ENCODE data around the gene EPS8L3.
A peak's percentile ranks its signal among the peaks of the same experiment; 100 is the strongest.
"Not testable (repeated sequence)": the region's sequence is repeated elsewhere in the genome, so short reads cannot be mapped to it uniquely, and the experiment has no call there.

EPS8L3 gene

GRCh38 chr1:109800291-109800690 lies 36.6 kb upstream of the EPS8L3 start:
- ATAC-seq (replicated peaks) = no peak
- Mint-ChIP-seq H3K9me3 (no peaks in the 10 kb centered on the region), H3K36me3 (no peaks in the 10 kb centered on the region), H3K27me3 (no peaks in the 10 kb centered on the region), H3K27ac (no peak overlapping the region), H3K4me3 (no peak overlapping the region), H3K4me1 (peaks cover 16 to 33% of the 10 kb centered on the region in 2 donors)
- no peak for DNase-seq

GRCh38 chr1:109799445-109799844 lies 35.7 kb upstream of the EPS8L3 start:
- DNase-seq (no peak), ATAC-seq (replicated peaks) (no peak)
- Mint-ChIP-seq H3K36me3 (no peaks in the 10 kb centered on the region), H3K27ac (no peak overlapping the region), H3K4me3 (no peak overlapping the region), H3K27me3 (peaks cover 0 to 2% of the 10 kb centered on the region in 2 donors), H3K9me3 (no peaks in the 10 kb centered on the region), H3K4me1 (peaks cover 18 to 32% of the 10 kb centered on the region in 2 donors)

GRCh38 chr1:109797303-109797595 lies 33.5 kb upstream of the EPS8L3 start:
- peak overlapping the region; percentile 20 for H3K27ac Mint-ChIP-seq

DNA sequence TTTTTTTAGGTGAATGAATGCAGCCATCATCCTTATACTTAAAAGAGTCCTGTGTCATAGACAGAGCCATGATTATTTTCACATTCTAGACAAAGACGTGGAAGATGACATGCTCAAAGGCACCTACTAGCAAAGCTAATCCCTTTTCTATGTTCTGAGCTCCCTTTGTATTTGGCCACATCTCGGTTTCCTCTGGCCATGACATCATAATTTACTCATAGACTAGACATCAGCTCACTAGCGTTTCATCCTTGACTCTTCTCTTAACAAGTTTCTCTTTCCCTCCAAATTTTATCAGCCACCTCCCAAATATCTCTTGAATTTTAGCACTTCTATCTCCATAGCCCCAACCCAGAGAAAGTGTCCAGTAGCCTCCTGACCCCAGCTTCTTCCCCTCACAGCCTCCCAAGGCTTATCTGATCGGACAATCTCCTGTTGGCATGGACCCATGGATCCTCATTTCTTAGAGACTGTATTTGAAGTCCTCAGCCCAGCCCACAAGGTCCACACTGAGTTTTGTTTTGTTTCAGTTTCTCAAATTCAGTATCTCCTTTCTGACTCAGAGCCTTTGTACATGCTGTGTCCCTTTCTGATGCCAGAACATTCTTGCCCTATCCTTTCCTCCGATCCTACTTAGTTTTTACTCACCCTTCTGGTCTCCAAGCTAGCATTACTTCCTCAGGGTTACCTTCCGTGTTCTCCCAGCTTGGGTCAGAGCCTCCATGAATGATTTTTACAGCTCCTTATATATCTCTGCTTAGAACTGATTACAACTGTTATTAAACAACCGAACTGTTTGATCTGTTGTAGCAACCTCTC lies 33.0 kb upstream of the EPS8L3 start:
- Mint-ChIP-seq H3K27me3 (peaks cover 12 to 16% of the 10 kb centered on the region in 2 donors), H3K27ac (peak overlapping the region; percentile 20), H3K4me3 (no peak overlapping the region), H3K36me3 (no peaks in the 10 kb centered on the region), H3K9me3 (no peaks in the 10 kb centered on the region), H3K4me1 (peaks cover 22 to 31% of the 10 kb centered on the region in 2 donors)
- no peak for DNase-seq
- ATAC-seq (replicated peaks) = peak in 1 of 2 donors; percentile 23

More at GRCh38 chr1:109797303-109797595, 33.5 kb upstream of the EPS8L3 start:
- not testable (repeated sequence) for ATAC-seq (replicated peaks); DNase-seq; H3K9me3 Mint-ChIP-seq; H3K36me3 Mint-ChIP-seq; H3K4me3 Mint-ChIP-seq
- H3K4me1 Mint-ChIP-seq = peaks cover 20 to 26% of the 10 kb centered on the region in 2 donors
- peaks cover 12% of the 10 kb centered on the region in 2 donors for H3K27me3 Mint-ChIP-seq

DNA sequence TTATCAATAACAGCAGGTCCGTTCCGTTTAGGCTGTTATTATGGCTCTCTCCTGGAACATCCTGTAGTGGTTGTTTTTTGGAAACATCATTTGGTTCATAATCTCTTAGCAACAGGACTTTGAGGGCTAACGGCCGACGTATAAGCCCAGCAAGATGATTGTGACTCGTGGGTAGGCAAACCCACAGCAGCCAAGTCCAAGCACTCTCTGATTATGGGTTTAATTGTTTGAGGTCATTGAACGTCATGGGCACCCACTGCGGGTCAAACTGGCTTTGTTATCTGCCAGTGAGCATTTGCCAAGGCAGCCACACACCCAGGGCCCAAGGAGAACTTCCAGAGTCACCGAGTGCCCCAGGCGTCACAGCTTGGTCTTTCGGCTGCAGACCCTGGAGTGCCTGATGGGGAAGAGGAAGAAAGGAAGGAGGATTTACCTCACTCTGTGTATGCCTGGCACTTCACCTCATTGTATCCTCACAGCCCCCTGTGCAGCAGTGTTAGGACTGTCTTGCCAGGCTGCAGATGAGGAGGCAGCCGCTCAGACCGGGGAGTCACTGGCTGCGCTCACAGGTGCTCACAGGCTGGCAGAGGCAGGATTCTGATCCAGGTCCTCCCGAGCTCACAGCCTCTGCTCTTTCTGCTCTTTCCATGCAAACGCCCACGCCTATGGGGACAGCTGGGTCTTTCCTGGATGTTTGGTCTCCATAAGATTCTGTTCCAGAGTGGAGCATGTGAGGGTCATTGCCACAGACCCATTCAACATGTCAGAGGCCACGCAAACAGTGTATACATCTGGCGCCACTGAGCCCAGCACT lies 30.8 kb upstream of the EPS8L3 start:
- Mint-ChIP-seq H3K27me3 (peaks cover 12 to 16% of the 10 kb centered on the region in 2 donors), H3K4me3 (no peak overlapping the region), H3K27ac (no peak overlapping the region), H3K4me1 (peaks cover 31 to 52% of the 10 kb centered on the region in 2 donors), H3K36me3 (no peaks in the 10 kb centered on the region), H3K9me3 (no peaks in the 10 kb centered on the region)
- ATAC-seq (replicated peaks) = no peak
- DNase-seq = no peak

- no peaks in the 10 kb centered on the region for H3K9me3 Mint-ChIP-seq
- ATAC-seq (replicated peaks) (no peak), DNase-seq (no peak)
- no peaks in the 10 kb centered on the region for H3K36me3 Mint-ChIP-seq
- H3K4me3 Mint-ChIP-seq = no peak overlapping the region
- H3K27ac Mint-ChIP-seq = peak overlapping the region; percentile 66
- H3K4me1 Mint-ChIP-seq = peaks cover 37 to 59% of the 10 kb centered on the region in 2 donors
- H3K27me3 Mint-ChIP-seq = peaks cover 12 to 16% of the 10 kb centered on the region in 2 donors
Observed at GRCh38 chr1:109793486-109794318, 30.0 kb upstream of the EPS8L3 start.

DNA sequence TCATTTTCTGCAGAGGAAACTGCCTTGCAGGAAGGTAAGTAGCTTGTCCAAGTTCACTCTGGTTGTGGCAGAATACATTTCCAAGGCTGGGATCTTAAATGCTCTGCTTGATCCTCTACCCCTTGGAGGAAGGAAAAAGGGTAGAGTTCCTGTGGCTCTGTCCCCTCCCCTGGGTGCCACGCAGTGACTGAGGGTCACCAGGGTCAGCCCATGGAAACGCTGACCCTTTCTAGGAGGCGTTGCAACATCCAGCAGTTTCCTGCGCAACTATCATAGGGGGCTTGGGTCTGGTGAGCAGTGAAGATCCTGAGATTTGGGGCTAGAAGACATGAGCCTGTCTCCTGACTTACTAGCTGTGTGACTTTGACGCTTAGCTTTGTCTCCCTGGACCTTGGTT lies 29.4 kb upstream of the EPS8L3 start:
- H3K9me3 Mint-ChIP-seq = no peaks in the 10 kb centered on the region
- H3K27ac Mint-ChIP-seq = peak overlapping the region; percentile 66
- peaks cover 37 to 59% of the 10 kb centered on the region in 2 donors for H3K4me1 Mint-ChIP-seq
- DNase-seq (no peak), ATAC-seq (replicated peaks) (no peak)
- no peaks in the 10 kb centered on the region for H3K36me3 Mint-ChIP-seq
- peaks cover 12 to 16% of the 10 kb centered on the region in 2 donors for H3K27me3 Mint-ChIP-seq
- H3K4me3 Mint-ChIP-seq = no peak overlapping the region

DNA sequence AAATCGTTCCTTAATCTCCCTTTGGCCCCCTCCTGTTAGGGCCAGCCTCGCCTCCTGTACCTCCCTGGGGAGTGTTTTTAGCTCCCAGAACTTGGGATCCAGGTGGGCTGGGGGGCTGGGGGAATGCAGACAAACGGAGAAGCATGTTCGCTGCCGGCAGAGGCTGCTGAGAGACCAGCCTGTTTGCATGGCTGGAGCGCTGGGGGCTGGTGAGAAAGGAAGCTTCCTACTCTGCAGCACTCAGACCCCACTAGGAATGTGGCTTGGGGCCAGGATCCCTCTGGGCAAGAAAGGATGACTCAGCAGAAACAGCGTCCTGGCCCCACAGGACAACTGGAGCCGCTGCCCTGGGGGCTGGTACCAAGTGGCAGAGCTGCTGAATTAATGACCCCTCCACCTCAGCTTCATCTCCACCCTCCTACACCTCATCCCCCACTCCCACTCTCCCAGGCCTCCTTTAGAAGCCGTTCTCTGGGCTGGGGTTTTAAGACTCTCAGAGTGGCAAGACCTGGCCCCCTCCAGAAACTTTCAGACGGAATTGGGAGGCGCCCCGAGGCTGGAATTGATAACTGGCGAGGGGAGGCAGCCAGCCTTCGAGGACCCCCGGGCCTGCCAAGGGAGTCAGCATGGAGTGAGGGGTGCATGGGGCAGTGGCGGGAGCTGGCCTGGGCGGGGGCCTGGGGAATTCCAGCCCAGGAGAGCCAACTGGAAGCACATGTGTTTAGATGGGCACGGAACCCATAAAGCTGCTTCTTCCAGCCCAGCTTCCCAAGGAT lies 28.5 kb upstream of the EPS8L3 start:
- H3K4me3 Mint-ChIP-seq = no peak overlapping the region
- DNase-seq (no peak), ATAC-seq (replicated peaks) (no peak)
- no peaks in the 10 kb centered on the region for H3K36me3 Mint-ChIP-seq
- peaks cover 33 to 51% of the 10 kb centered on the region in 2 donors for H3K4me1 Mint-ChIP-seq
- H3K9me3 Mint-ChIP-seq = no peaks in the 10 kb centered on the region
- no peak overlapping the region for H3K27ac Mint-ChIP-seq
- peaks cover 12 to 16% of the 10 kb centered on the region in 2 donors for H3K27me3 Mint-ChIP-seq

- Mint-ChIP-seq H3K27me3 (peaks cover 12 to 16% of the 10 kb centered on the region in 2 donors), H3K9me3 (no peaks in the 10 kb centered on the region), H3K4me3 (no peak overlapping the region), H3K36me3 (no peaks in the 10 kb centered on the region), H3K4me1 (peaks cover 29 to 47% of the 10 kb centered on the region in 2 donors), H3K27ac (peak overlapping the region; percentile 65)
- DNase-seq (no peak), ATAC-seq (replicated peaks) (no peak)
Observed at GRCh38 chr1:109791495-109792043, 27.8 kb upstream of the EPS8L3 start.

GRCh38 chr1:109790735-109791494 lies 27.2 kb upstream of the EPS8L3 start:
- Mint-ChIP-seq H3K4me1 (peaks cover 28 to 49% of the 10 kb centered on the region in 2 donors), H3K4me3 (peak overlapping the region; percentile 13 to 16), H3K36me3 (no peaks in the 10 kb centered on the region), H3K27ac (peak overlapping the region; percentile 65), H3K9me3 (no peaks in the 10 kb centered on the region), H3K27me3 (peaks cover 12 to 16% of the 10 kb centered on the region in 2 donors)
- DNase-seq (peak; percentile 78), ATAC-seq (replicated peaks) (peak; percentile 93 to 96)

- Mint-ChIP-seq H3K27ac (peak overlapping the region; percentile 65), H3K36me3 (no peaks in the 10 kb centered on the region), H3K4me3 (peak overlapping the region in 1 of 2 donors; percentile 6), H3K9me3 (no peaks in the 10 kb centered on the region), H3K27me3 (peaks cover 12 to 16% of the 10 kb centered on the region in 2 donors), H3K4me1 (peaks cover 28 to 49% of the 10 kb centered on the region in 2 donors)
- ATAC-seq (replicated peaks) = no peak
- DNase-seq = no peak
Observed at GRCh38 chr1:109790329-109790728, 26.6 kb upstream of the EPS8L3 start.

DNA sequence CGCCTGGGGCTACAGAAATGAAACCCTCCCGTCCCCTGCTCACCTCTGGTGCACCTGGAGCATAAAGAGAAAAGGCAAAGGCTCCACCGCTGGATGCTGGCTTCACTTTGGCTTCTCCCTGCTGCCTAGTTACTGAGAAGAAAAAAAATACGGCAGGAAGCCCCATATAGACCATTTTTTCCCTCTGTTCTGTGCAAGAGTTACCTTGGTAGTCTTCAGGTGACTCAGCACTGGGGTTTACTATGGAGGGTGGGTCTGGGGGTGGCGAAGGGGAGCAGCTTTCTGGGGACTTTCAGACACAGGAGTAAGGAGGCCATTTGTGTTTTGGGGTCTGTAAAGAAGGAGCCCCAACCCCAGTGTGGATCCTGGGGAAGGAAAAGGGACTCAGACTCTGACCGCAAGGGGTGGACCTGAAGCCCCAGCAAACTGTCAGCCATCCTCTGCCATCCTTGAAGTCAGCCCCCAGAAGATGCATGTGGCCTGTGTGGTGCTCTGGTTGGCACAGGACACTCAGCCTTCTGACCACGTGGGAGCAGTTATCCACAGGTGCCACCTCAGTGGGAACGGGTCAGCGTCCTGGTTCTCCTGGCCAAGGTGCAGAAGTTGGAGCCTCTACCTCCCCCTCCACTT lies 25.9 kb upstream of the EPS8L3 start:
- H3K27ac Mint-ChIP-seq = no peak overlapping the region
- no peaks in the 10 kb centered on the region for H3K36me3 Mint-ChIP-seq
- H3K4me3 Mint-ChIP-seq = no peak overlapping the region
- ATAC-seq (replicated peaks) (no peak), DNase-seq (no peak)
- H3K9me3 Mint-ChIP-seq = no peaks in the 10 kb centered on the region
- H3K27me3 Mint-ChIP-seq = peaks cover 12 to 16% of the 10 kb centered on the region in 2 donors
- H3K4me1 Mint-ChIP-seq = peaks cover 28 to 49% of the 10 kb centered on the region in 2 donors
